Prostate gland (tissue), 2 donors: ENCODE results near the gene ERN2.

ENCODE experiments used
- CTCF ChIP-seq, 4 experiments: fragments of 200-600 bp in 2 of 4; fragments of 450-650 bp in 2 of 4; sonication (generic) in 2 of 4; IDR thresholded peaks; 1 replicate in 3 of 4; 2 replicates in 1 of 4; pipeline ENCODE4 v1.5.1; 2016 to 2019; ENCODE audit warnings: antibody characterized with exemption in 4 of 4, mild to moderate bottlenecking in 2 of 4, moderate library complexity in 2 of 4
- POLR2A ChIP-seq: fragments of 450-650 bp; IDR thresholded peaks from one replicate; pipeline ENCODE4 v1.6.1; 2016; ENCODE audit warnings: antibody characterized with exemption, mild to moderate bottlenecking
- POLR2AphosphoS5 ChIP-seq: sonication (generic); formaldehyde crosslinking; IDR thresholded peaks from one replicate; pipeline ENCODE4 v1.6.1; 2017; ENCODE audit warnings: antibody characterized with exemption

- TF ChIP-seq CTCF (IDR thresholded peaks at IDR 0.05) (no peak), POLR2AphosphoS5 (no peak), POLR2A (peak; percentile 31)
Observed at GRCh38 chr16:23712976-23713375, at the start of gene ERN2.
